Measurements from ENCODE around the gene UBE2B.
"Not testable (repeated sequence)": the region's sequence is repeated elsewhere in the genome, so short reads cannot be mapped to it uniquely, and the experiment has no call there.

UBE2B gene

DNA sequence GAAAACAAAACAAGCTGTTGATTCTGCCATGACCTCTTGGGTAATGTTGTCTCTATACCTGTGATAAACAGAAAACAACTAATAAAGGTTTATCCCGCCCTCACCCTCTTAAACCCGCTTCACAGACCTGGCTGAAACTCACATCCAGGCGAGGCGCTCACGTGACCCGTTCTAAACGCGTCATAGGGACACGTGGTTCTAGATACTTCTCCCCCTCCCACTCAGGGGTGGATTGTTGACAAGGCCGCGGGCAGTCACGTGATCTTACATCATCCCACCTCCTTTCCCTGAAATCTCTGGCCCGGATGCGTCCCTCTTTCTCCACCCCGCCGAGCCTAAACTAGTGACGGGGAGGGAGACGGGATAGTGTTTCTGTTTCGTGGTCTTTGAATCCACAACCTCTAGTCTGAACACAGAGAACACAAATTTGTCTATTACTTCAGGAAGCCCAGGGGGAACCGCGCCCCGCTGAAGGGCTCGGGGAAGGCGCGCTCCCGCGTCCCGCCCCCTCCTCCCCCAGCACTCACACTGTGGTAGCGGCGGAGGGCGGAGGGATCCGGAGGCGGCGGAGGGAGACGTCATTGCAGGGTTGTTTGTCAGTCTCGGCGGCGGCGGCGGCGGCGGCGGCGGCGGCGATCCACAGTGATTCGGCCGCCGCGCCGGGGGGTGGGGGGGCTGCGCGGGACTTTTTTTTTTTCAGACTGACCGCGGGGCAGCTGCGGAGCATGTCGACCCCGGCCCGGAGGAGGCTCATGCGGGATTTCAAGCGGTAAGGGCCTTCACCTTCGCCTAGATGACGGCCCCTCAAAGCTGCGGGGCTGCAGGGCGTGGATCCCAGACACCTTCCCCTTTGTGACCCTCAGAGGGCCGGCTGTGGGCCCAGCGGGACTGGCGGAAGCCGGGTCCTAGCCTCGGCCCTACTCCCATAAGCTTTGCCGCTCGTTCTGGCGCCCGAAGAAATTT, at the start of gene UBE2B:
TSS of gene UBE2B (plus strand) at position 699 of the 963 bp plus-strand sequence. CDS start at position 726, 27 bp downstream.
- TF ChIP-seq, protein P1, sequence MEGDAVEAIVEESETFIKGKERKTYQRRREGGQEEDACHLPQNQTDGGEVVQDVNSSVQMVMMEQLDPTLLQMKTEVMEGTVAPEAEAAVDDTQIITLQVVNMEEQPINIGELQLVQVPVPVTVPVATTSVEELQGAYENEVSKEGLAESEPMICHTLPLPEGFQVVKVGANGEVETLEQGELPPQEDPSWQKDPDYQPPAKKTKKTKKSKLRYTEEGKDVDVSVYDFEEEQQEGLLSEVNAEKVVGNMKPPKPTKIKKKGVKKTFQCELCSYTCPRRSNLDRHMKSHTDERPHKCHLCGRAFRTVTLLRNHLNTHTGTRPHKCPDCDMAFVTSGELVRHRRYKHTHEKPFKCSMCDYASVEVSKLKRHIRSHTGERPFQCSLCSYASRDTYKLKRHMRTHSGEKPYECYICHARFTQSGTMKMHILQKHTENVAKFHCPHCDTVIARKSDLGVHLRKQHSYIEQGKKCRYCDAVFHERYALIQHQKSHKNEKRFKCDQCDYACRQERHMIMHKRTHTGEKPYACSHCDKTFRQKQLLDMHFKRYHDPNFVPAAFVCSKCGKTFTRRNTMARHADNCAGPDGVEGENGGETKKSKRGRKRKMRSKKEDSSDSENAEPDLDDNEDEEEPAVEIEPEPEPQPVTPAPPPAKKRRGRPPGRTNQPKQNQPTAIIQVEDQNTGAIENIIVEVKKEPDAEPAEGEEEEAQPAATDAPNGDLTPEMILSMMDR (IDR thresholded peaks at IDR 0.05; ENCODE audit: extremely low read depth, missing control alignments) = no peak
- DNase-seq (ENCODE audit: low spot score) = peak; percentile 95

DNA sequence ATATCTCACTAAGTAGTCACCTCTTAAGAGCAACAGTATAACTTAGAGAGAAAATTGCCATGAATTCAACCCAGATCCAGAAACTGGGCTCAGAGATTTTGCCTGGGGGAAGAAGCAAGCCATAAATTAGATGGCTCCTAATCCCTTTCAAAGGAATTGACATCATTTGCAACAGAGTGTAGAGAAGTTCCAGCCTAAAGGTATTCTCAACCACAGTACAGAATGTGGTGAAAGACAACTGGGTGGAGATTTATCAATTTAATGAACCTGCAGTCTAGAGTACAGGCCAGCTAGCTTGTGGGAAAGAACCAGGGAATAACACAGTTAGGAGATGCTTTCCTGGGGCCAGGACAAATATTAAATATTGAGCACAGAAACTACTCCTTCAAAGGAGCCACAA, 44.0 kb upstream of the UBE2B start:
- TF ChIP-seq, protein P1 (IDR thresholded peaks at IDR 0.05; ENCODE audit: extremely low read depth, missing control alignments) = no peak
- DNase-seq (ENCODE audit: low spot score) = no peak

DNA sequence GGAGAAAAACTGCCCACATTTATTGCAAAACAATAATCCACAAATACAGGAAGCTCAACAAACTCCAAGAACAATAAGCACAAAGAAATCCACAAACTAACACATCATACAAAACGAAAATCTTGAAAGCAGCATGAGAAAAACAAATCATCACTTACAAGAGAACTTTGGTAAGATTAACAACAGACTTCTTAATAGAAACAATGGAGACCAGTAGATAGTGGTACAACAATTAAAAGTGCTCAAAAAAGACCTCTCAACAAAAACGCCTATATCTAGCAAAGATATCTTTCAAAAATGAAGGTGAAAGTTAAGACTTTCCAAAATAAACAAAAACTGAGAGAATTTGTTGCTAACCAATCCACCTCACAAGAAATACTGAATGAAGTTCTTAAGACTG, 42.8 kb upstream of the UBE2B start:
- no peak for DNase-seq (ENCODE audit: low spot score)
- TF ChIP-seq, protein P1 (IDR thresholded peaks at IDR 0.05; ENCODE audit: extremely low read depth, missing control alignments) = no peak

DNA sequence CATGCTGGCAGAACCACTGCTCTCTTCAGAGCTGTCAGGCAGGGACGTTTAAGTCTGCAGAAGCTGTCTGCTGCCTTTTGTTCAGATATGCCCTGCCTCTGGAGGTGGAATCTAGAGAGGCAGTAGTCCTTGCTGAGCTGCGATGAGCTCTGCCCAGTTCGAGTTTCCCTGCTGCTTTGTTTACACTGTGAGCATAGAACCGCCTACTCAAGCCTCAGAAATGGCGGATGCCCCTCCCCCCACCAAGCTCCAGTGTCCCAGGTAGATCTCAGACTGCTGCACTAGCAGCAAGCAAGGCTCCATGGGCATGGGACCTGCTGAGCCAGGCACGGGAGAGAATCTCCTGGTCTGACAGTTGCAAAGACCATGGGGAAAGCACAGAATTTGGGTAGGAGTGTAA, 34.5 kb upstream of the UBE2B start:
- not testable (repeated sequence) for DNase-seq (ENCODE audit: low spot score)

DNA sequence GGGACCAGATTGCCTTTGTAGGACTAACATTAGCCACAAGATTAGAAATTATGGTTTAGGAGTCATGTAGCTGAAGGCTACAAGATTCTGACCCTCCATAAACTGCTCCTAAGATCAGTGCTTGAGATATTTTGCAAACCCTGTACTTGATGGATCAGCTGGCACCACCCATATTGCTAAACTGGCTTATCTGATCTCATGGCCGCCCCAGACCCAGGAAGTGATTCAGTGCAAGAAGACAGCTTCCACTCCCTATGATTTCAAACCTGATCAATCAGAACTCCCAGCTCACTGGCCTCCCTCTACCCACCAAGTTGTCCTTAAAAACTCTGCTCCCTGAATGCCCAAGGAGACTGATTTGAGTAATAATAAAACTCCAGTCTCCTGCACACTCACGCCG, 27.9 kb upstream of the UBE2B start:
- not testable (repeated sequence) for DNase-seq (ENCODE audit: low spot score)

DNA sequence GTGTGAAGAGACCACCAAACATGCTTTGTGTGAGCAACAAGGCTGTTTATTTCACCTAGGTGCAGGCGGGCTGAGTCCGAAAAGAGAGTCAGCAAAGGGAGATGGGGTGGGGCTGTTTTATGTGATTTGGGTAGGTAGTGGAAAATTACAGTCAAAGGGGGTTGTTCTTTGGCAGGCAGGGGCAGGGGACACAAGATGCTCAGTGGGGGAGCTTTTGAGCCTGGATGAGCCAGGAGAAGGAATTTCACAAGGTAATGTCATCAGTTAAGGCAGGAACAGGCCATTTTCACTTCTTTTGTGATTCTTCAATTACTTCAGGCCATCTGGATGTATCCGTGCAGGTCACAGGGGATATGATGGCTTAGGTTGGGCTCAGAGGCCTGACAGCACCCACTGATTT, 25.9 kb upstream of the UBE2B start:
- not testable (repeated sequence) for DNase-seq (ENCODE audit: low spot score)

DNA sequence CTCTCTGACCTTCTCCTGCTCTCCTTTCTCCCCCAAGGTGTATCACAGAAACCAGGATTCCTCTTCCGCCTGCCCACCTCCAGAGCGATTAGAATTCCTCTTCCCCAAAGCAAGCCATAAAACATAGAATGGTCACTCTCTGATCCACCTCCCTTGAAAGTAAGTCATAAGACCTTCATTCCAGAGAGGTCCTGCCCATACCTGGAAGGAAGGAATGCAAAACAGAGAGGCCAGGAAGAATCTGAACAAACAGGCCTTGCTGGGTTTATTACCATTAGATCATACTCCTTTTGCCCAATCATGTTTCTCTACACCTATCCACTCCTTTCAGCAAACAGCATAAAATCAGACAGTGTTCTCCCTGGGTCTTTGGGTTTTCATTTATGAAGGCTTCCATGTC, 25.4 kb upstream of the UBE2B start:
- no peak for DNase-seq (ENCODE audit: low spot score)
- TF ChIP-seq, protein P1 (IDR thresholded peaks at IDR 0.05; ENCODE audit: extremely low read depth, missing control alignments) = no peak

DNA sequence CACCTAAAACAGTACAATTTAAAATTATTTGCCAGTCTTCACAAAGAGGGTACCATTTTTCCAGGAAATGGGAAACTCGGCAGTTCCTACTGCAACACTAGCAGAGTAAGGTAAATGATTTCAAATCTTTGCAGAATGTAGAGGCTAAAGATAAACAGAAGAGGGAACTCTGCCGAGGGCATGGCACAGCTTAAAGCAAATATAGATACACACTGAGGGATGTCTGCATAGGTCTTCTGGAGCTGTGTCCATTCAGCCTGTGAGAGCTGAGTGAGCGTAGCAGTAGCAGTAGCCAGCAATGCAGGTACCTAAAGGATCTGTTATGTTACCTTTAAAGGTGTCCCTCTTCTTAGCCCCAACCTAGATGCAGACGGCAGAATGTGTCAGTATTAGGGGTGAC, 21.9 kb upstream of the UBE2B start:
- DNase-seq (ENCODE audit: low spot score) = no peak
- TF ChIP-seq, protein P1 (IDR thresholded peaks at IDR 0.05; ENCODE audit: extremely low read depth, missing control alignments) = no peak

DNA sequence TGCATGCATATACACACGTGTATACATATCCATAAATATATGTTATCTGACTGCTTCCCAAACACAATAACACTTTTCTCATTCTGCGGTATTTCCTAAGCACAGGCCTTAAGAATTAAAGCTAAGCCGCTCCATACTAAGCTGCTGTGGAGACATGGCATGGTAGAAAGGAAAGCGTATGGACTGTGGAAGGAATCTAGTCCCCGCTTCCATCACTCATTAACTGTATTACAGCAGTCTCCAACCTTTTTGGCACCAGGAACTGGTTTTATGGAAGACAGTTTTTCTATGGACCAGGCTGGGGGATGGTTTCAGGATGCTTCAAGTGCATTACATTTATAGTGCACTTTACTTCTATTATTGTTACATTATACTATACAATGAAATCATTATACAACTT, 15.7 kb upstream of the UBE2B start:
- DNase-seq (ENCODE audit: low spot score) = no peak
- TF ChIP-seq, protein P1 (IDR thresholded peaks at IDR 0.05; ENCODE audit: extremely low read depth, missing control alignments) = no peak
